GM19438 (cell line): ENCODE measurements around the gene PLA2G6.
"Not testable (repeated sequence)": the region's sequence is repeated elsewhere in the genome, so short reads cannot be mapped to it uniquely, and the experiment has no call there.

ENCODE experiments used
- ATAC-seq: cut with Tn5 transposase; IDR thresholded peaks from one replicate; pipeline ENCODE4 v1.9.1; 2021; ENCODE audit warnings: low read depth; ENCODE audit not compliant: unreplicated experiment

The PLA2G6 gene

GRCh38 chr22:38171927-38172831 lies 9.5 kb downstream of the PLA2G6 start:
- no peak for ATAC-seq

DNA sequence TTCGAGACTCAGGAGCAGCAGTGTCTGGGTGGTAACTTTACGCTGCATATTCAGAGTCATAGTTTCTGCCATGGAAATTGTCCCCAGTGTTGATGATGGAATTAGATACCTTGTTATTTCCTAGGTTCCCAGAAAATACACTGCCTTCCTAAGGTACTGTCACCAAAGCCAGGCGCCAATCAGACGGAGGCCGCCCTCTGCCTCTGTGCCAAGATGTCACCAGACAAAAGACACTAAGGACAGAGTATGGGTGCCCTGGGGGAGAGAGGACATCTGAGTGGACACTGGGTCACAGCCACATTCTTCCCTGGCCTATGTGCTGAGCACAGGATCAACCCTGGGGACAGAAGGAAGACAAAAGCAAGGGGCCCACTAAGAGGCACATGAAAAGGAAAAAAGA lies 11.2 kb downstream of the PLA2G6 start:
- no peak for ATAC-seq

GRCh38 chr22:38169116-38169515 lies 12.5 kb downstream of the PLA2G6 start:
- ATAC-seq, result no peak

GRCh38 chr22:38167988-38168407 lies 13.6 kb downstream of the PLA2G6 start:
- no peak for ATAC-seq

- no peak for ATAC-seq
Observed at GRCh38 chr22:38165922-38166593, 15.6 kb downstream of the PLA2G6 start.

- no peak for ATAC-seq
Observed at GRCh38 chr22:38164551-38164918, 17.1 kb downstream of the PLA2G6 start.

DNA sequence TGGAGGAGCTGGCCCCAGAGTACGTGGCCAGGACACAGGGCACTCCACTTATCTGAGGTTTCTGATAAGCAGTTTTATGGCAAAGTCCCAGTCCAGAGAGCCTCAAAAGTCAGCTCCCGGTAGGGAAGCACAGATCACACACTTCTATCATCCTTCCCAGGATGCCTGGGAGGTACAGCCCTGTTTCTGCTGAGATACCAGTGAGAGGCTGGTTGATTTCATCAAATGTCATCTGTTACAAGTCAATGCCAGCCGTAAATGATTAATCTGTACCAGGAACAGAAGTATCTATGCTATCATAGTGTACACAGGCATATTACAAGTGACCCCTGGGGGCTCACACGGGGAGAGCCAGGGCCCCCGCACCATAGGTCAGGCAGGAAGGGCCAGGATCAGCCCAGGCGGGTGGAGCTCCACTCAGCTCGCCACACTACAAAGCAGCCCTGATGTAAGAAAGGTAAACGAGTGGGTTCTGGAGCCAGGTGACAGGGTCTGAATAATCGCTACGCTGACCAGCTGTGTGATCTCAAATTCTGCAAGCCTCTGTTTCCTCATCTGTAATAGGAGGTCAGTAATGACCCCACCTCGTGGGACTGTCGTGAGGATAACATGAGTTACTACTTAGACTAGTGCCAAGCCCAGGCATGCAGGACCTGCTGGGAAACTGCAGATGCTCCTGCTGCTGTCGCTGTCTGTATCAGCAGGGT lies 17.6 kb downstream of the PLA2G6 start:
- ATAC-seq, result no peak

DNA sequence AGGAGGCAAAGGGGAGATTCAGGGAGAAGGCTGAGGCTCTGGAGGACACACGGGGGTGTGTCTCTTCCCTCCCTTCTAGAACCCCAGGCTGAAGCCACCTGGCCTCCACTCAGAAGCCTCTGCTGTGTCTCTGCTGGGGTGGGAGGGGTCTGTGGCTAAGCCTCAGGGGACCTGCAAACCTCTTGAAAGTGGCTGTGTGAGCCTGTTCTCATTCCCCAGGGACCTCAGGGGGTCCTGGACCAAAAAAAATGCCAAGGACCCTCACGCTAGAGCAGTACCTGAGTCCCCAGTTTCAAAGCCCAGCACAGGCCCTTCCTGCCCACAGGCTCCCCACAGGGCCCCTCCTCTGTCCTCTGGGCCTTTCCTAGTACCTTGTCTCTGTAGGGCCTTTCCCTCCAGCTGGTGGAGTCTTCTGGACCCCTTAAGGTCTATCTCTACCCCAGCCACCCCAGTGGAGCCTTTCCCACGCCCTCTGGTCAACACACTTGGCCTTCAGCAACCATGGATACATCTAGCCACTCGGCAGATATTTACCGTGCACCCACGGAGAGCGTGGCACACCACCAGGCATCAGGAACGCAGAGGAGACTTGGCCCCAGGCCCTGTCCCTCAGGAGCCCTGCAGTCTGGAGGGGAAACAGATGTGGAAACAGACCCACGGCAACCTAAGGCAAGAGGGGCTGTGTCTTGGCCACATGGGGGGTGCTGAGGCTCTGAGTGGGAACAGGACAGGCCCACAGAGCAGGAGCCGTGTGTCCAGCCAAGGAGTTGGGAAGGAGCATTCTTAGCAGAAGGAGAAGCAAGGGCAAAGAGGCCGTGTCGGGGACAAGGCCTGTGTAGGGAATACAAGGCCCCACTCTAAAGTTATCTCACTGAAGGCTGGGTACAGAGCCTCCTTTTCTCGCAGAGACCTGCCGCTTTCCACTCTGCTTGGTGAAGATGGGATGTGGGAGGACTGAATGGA lies 18.5 kb downstream of the PLA2G6 start:
- peak; percentile 42 for ATAC-seq

DNA sequence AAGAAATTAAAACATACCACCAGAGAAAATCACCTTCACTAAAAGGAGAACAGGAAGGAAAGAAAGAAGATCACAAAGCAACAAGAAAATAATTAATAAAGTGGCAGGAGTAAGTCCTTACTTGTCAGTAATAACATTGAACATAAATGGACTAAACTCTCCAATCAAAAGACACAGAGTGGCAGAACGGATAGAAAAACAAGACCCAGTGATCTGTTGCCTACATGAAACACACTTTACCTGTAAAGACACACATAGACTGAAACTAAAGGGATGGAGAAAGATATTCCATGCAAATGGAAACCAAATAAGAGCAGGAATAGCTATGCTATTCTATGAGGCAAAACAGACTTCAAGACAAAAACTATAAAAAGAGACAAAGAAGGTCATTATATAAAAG lies 25.9 kb downstream of the PLA2G6 start:
- ATAC-seq, result no peak

DNA sequence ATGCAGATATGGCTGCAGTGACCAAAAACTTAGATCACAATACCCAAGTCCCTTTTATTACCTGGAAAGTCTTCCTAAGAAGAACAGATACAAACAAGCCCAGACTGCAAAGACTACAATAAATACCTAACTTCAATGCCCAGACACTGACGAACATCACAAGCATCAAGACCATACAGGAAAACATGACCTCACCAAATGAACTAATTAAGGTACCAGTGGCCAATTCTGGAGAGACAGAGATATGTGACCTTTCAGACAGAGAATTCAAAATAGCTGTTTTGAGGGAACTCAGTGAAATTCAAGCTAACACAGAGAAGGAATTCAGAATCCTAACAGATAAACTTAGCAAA lies 27.1 kb downstream of the PLA2G6 start:
- ATAC-seq, result not testable (repeated sequence)

DNA sequence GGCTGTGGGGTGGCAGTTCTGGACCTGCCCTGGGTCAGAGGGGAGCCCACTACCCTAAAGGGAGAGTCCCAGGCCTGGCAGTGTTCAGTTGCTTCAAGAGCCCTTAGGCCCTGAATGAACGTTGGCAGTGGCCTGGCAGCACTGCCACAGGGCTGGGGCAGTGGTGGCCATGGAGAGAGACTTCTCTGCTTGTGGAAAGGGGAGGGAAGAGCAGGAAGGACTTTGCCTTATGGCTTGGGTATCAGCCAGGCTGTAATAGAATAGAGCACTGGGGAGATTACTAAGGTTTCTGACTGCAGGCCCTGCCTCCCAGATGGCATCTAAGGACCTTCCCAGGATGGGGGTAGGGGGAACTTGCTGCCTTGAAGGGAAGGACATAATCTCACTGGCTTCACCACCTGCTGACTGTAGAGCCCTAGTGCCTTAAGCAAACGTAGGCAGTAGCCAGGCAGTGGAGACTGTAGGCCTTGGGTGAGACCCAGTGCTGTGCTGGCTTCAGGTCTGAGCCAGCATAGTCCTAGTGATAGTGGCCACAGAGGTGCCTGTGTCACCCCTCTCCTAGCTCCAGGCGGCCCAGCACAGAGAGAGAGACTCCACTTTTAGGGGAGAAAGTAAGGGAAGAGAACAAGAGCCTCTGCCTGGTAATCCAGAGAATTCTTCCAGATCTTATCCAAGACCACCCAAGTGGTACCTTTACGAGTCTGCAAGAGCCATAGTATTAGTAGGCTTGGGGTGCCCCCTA lies 27.6 kb downstream of the PLA2G6 start:
- no peak for ATAC-seq

DNA sequence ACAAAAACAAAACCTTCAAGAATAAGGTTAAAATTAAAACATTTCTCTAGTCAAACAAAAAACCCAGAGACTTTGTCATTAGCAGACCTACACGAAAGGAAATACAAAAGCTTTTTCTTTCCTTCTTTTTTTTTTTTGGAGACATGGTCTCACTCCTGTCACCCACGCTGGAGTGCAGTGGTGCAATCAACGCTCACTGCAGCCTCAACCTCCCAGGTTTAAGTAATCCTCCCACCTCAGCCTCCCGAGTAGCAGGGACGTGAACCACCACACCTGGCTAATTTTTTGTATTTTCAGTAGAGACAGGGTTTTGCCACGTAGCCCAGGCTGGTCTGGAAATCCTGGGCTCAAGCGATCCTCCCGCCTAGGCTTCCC lies 30.5 kb downstream of the PLA2G6 start:
- ATAC-seq, result no peak

GRCh38 chr22:38148245-38148644 lies 33.4 kb downstream of the PLA2G6 start:
- ATAC-seq, result no peak

DNA sequence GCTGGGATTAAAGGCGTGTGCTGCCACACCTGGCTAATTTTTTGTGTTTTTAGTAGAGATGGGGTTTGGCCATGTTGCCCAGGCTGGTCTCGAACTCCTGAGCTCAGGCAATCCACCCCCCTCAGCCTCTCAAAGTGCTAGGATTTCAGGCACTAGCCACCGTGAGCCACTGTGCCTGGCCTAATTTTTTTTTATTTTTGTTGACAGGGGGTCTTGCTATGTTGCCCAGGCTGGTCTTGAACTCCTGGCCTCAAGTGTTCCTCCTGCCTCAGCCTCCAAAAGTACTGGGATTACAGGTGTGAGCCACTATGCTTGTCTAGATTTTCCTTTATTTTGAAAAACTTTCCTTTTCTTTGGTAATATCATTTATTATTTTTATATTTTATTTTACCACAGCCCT lies 35.5 kb downstream of the PLA2G6 start:
- not testable (repeated sequence) for ATAC-seq

GRCh38 chr22:38144025-38144405 lies 37.6 kb downstream of the PLA2G6 start:
- ATAC-seq, result no peak

DNA sequence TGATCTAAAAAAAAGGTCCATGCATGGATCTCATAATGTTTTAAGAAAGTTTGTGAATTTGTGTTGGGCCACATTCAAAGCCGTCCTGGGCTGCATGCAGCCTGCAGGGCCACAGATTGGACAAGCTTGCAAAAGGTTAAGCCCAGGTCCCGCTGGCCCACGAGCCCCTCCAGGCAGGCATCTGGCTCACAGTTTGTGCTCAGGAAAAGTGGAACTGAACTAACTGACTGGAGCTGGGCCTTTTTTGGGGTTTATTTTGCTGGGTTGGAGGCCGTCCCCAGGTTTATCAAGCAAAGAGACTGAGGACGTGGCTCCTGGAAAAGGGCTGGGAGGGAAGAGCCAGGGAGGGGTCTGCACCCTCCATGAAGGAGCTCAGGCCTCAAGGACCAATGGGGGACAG lies 39.0 kb downstream of the PLA2G6 start:
- no peak for ATAC-seq

DNA sequence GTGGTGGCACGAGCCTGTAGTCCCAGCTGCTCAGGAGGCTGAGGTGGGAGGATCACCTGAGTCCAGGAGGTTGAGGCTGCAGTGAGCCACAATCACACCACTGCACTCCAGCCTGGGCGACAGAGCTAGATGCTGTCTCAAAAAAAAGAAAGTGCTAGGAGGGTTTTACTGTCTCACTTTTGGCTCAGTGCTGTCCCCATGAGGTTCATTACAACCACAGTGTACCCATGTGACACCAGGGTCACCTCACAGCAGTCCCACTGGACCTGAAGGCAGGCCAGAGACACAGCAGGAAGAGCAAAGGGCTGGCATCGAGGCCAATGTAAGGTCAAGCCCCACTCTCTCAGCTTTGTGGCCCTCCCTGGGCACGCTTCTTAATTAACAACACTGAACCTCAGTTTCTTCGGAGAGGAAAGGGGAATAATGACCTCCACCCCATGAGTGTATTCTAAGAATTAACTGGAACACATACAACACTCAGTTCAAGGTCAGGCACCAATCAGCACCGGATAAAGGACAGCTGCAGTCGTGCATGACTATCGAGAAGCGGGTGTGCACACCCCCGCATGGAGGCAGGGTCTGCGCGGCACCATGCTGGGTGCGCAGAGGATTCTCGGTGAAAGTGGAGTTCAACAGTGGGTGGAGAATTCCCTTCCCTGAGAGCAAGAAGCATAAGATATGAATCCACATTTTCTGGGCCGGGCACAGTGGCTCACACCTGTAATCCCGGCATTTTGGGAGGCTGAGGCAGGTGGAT lies 40.2 kb downstream of the PLA2G6 start:
- ATAC-seq, result no peak

DNA sequence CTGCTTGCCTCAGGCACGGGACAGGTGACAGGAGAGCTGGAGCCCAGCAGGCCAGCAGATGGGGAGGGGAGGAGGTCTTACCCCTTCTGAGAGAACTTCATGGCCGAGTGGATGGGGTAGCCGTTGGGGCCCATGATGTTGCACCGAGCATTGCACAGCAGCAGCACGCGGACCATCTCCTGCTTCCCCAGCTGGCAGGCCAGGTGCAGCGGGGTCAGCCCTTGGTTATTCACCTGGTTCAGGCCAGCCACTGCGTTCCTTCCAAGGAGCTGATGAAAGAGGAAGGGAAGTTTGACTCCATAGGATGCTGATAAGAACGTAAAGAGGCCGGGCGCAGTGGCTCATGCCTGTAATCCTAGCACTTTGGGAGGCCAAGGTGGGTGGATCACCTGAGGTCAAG lies 41.7 kb downstream of the PLA2G6 start:
- ATAC-seq, result no peak

- ATAC-seq, result no peak
Observed at GRCh38 chr22:38138961-38139360, 42.7 kb downstream of the PLA2G6 start.
